Keratinocyte (primary cell): ENCODE results near the gene REPS2. TPM values are rescaled to one million over a fixed set of nuclear protein-coding genes. Genes with fewer than 3 reads are reported as not detected.

ENCODE experiments used
- DNase-seq: peaks from one replicate; pipeline ENCODE4 v3.0.0-alpha.2; 2011; ENCODE audit warnings: low read depth, missing footprints, low spot score
- FAIRE-seq: peaks from 2 replicates; lab custom pipeline; 2011; peaks lifted over from hg19 to GRCh38; lab: Jason Lieb, UNC
- H2AFZ ChIP-seq: 2 replicates; pipeline ENCODE4 v1.6.0; 2012; ENCODE audit warnings: low read length, control low read depth, inconsistent platforms; ENCODE audit not compliant: control insufficient read depth
- H3K27ac ChIP-seq: 2 replicates; pipeline ENCODE4 v1.5.1; 2011; ENCODE audit warnings: low read length; ENCODE audit not compliant: control insufficient read depth, insufficient read depth
- H3K27me3 ChIP-seq: 3 replicates; pipeline ENCODE4 v1.6.0; 2011; ENCODE audit warnings: low read length; ENCODE audit not compliant: control insufficient read depth, insufficient read depth; ENCODE audit errors: extremely low read depth
- H3K36me3 ChIP-seq, 2 experiments: 2 replicates in 1 of 2; 3 replicates in 1 of 2; pipeline ENCODE4 v1.5.1; 2011; ENCODE audit warnings: low read length in 2 of 2, mild to moderate bottlenecking in 1 of 2; ENCODE audit not compliant: control insufficient read depth in 2 of 2, insufficient read depth in 2 of 2; ENCODE audit errors: extremely low read depth in 1 of 2
- H3K4me1 ChIP-seq: 3 replicates; pipeline ENCODE4 v1.5.1; 2011; ENCODE audit warnings: low read length; ENCODE audit not compliant: control insufficient read depth, insufficient read depth; ENCODE audit errors: extremely low read depth
- H3K4me2 ChIP-seq: 3 replicates; pipeline ENCODE4 v1.6.0; 2011; ENCODE audit warnings: low read depth, low read length; ENCODE audit not compliant: control insufficient read depth, insufficient read depth; ENCODE audit errors: extremely low read depth
- H3K4me3 ChIP-seq, 3 experiments: fragments of 200-600 bp in 1 of 3; sonication (generic) in 1 of 3; 2 replicates in 2 of 3; 3 replicates in 1 of 3; pipeline ENCODE4 v1.5.1; 2011 to 2016; ENCODE audit warnings: low read length in 3 of 3, mild to moderate bottlenecking in 3 of 3, control low read depth in 2 of 3, inconsistent platforms in 1 of 3, low read depth in 1 of 3, mixed read lengths in 1 of 3, mixed run types in 1 of 3, moderate library complexity in 1 of 3; ENCODE audit not compliant: control insufficient read depth in 2 of 3, insufficient read depth in 2 of 3; ENCODE audit errors: extremely low read depth in 1 of 3
- H3K79me2 ChIP-seq: 2 replicates; pipeline ENCODE4 v1.6.0; 2012; ENCODE audit warnings: low read length; ENCODE audit not compliant: control insufficient read depth, insufficient read depth
- H3K9ac ChIP-seq: 3 replicates; pipeline ENCODE4 v1.6.0; 2011; ENCODE audit warnings: low read length; ENCODE audit not compliant: control insufficient read depth, insufficient read depth; ENCODE audit errors: extremely low read depth
- H3K9me1 ChIP-seq: 3 replicates; pipeline ENCODE4 v1.6.0; 2011; ENCODE audit warnings: low read length; ENCODE audit not compliant: control insufficient read depth, insufficient read depth; ENCODE audit errors: extremely low read depth
- H3K9me3 ChIP-seq: 2 replicates; pipeline ENCODE4 v1.5.1; 2012; ENCODE audit warnings: low read depth, low read length; ENCODE audit not compliant: control insufficient read depth
- H4K20me1 ChIP-seq: 3 replicates; pipeline ENCODE4 v1.6.0; 2011; ENCODE audit warnings: low read length; ENCODE audit not compliant: control insufficient read depth, insufficient read depth; ENCODE audit errors: extremely low read depth
- EZH2 ChIP-seq: IDR thresholded peaks from one replicate; pipeline ENCODE4 v1.6.1; 2012; ENCODE audit warnings: inconsistent platforms, mild to moderate bottlenecking, low read length, moderate library complexity
- dilution Hi-C: fragments of 300-500 bp; cut with MboI; formaldehyde crosslinking; loops from one replicate; pipeline ENCODE4 v1.7.0; 2020; ENCODE audit warnings: low sequenced_read_pairs; ENCODE audit not compliant: extremely low pct_ligation_motif_present
- polyA plus RNA-seq, 5 experiments: library from polyadenylated mRNA; depleted of rRNA in 3 of 5; stranded (reverse) in 3 of 5; stranded (forward) in 1 of 5; unstranded in 1 of 5; fragments of >200 nt; gene quantifications; 1 replicate in 1 of 5; 2 replicates in 3 of 5; 3 replicates in 1 of 5; pipeline versions ENCODE4 v1.2.1 to v1.2.3, GENCODE V29; 2011 to 2012; ENCODE audit warnings: missing spikeins in 2 of 5, low read depth in 1 of 5, low replicate concordance in 1 of 5
- TF ChIP-seq, protein P1 (sequence below), 3 experiments: IDR thresholded peaks in 1 of 3; conservative IDR thresholded peaks in 1 of 3; optimal IDR thresholded peaks in 1 of 3; 2 replicates in 2 of 3; 3 replicates in 1 of 3; pipeline versions ENCODE3 to v1.5.1; 2011; ENCODE audit warnings: low read length in 3 of 3, mild to moderate bottlenecking in 3 of 3, moderate library complexity in 2 of 3, control low read depth in 1 of 3, inconsistent platforms in 1 of 3; ENCODE audit not compliant: insufficient read depth in 2 of 3; ENCODE audit errors: extremely low read depth in 1 of 3

Gene REPS2
- polyA plus RNA-seq, 1 donor (not counting 4 experiments of a cell fraction or from before 2014, with no cell fraction given), result 2.4 TPM

GRCh38 chrX:17032351-17032750, 85.9 kb downstream of the REPS2 start:
- no peaks in the 10 kb centered on the region for H4K20me1 ChIP-seq
- no peaks in the 10 kb centered on the region for H3K79me2 ChIP-seq
- H3K27ac ChIP-seq, result no peak overlapping the region
- H3K4me1 ChIP-seq, result peaks cover 6% of the 10 kb centered on the region
- no peak overlapping the region for H2AFZ ChIP-seq
- peak; percentile 72 for FAIRE-seq
- peak overlapping the region; percentile 14 for H3K4me2 ChIP-seq
- dilution Hi-C loops, result no loop called here
- TF ChIP-seq EZH2, result no peak
- TF ChIP-seq, protein P1, sequence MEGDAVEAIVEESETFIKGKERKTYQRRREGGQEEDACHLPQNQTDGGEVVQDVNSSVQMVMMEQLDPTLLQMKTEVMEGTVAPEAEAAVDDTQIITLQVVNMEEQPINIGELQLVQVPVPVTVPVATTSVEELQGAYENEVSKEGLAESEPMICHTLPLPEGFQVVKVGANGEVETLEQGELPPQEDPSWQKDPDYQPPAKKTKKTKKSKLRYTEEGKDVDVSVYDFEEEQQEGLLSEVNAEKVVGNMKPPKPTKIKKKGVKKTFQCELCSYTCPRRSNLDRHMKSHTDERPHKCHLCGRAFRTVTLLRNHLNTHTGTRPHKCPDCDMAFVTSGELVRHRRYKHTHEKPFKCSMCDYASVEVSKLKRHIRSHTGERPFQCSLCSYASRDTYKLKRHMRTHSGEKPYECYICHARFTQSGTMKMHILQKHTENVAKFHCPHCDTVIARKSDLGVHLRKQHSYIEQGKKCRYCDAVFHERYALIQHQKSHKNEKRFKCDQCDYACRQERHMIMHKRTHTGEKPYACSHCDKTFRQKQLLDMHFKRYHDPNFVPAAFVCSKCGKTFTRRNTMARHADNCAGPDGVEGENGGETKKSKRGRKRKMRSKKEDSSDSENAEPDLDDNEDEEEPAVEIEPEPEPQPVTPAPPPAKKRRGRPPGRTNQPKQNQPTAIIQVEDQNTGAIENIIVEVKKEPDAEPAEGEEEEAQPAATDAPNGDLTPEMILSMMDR (optimal IDR thresholded peaks at IDR 0.05 in 1 of 3, IDR thresholded peaks at IDR 0.05 in 1 of 3, conservative IDR thresholded peaks at IDR 0.05 in 1 of 3; ENCODE audit: extremely low read depth in 1 of 3, insufficient read depth in 2 of 3, low read length in 3 of 3), result no peak
- no peaks in the 10 kb centered on the region for H3K9me1 ChIP-seq
- H3K27me3 ChIP-seq, result peaks cover 4% of the 10 kb centered on the region
- H3K4me3 ChIP-seq, result no peak overlapping the region
- no peaks in the 10 kb centered on the region for H3K36me3 ChIP-seq
- DNase-seq, result no peak
- H3K9ac ChIP-seq, result no peak overlapping the region
- H3K9me3 ChIP-seq, result no peaks in the 10 kb centered on the region

DNA sequence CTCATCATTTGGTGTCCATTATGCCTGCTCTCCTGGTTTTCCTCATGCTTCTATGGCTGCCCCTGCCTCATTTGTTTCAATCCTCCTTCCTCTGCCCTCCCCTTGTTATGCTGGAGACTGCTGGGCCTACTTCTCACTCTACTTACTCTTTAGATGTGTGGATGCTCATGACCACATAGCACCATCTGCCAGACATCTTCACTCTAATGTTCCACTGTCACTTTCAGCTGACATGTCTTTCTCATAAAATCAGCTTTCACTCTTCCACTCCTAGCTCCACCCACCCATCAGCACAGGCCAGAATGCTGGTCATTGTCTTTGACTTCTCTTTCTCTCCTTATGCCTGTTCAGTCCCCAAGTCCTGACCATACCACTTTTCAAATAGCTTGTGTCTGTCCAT, 86.8 kb downstream of the REPS2 start:
- H3K4me1 ChIP-seq, result peaks cover 6% of the 10 kb centered on the region
- H3K4me3 ChIP-seq, result no peak overlapping the region
- no peaks in the 10 kb centered on the region for H3K36me3 ChIP-seq
- dilution Hi-C loops, result no loop called here
- H3K9me3 ChIP-seq, result no peaks in the 10 kb centered on the region
- peak; percentile 43 for FAIRE-seq
- no peaks in the 10 kb centered on the region for H4K20me1 ChIP-seq
- H3K9ac ChIP-seq, result no peak overlapping the region
- DNase-seq, result no peak
- TF ChIP-seq, protein P1 (optimal IDR thresholded peaks at IDR 0.05 in 1 of 3, IDR thresholded peaks at IDR 0.05 in 1 of 3, conservative IDR thresholded peaks at IDR 0.05 in 1 of 3; ENCODE audit: extremely low read depth in 1 of 3, insufficient read depth in 2 of 3, low read length in 3 of 3), result no peak
- no peak for TF ChIP-seq EZH2
- H3K9me1 ChIP-seq, result no peaks in the 10 kb centered on the region
- H3K27me3 ChIP-seq, result peaks cover 4% of the 10 kb centered on the region
- H3K79me2 ChIP-seq, result no peaks in the 10 kb centered on the region
- no peak overlapping the region for H3K27ac ChIP-seq
- no peak overlapping the region for H3K4me2 ChIP-seq
- H2AFZ ChIP-seq, result no peak overlapping the region
